ENCODE measurements around the gene ITGB2. TPM values are rescaled to one million over a fixed set of nuclear protein-coding genes. Genes with fewer than 3 reads are reported as not detected.

The ITGB2 gene
- total RNA-seq, 2 donors from 2014 or later, result 1.6 to 2.3 TPM

- no peak overlapping the region for H3K4me3 Mint-ChIP-seq
- H3K4me1 Mint-ChIP-seq, result peaks cover 4% of the 10 kb centered on the region
- no peak overlapping the region for H3K9ac ChIP-seq (ENCODE audit: extremely low read depth, low read length, poor library complexity, severe bottlenecking)
- H3K27me3 Mint-ChIP-seq (ENCODE audit: insufficient read depth), result no peaks in the 10 kb centered on the region
- H3K36me3 Mint-ChIP-seq (ENCODE audit: low read depth), result peaks cover 60% of the 10 kb centered on the region
- no peak for TF ChIP-seq CTCF (conservative IDR thresholded peaks at IDR 0.05)
- no peaks in the 10 kb centered on the region for H3K9me3 Mint-ChIP-seq
- no peak overlapping the region for H3K27ac Mint-ChIP-seq
- H3K9me3 ChIP-seq (ENCODE audit: control insufficient read depth, low read length), result no peaks in the 10 kb centered on the region
- H3K4me1 ChIP-seq (ENCODE audit: control insufficient read depth, insufficient read depth, low read length), result no peaks in the 10 kb centered on the region
- WGBS, 2 experiments (ENCODE audit: insufficient coverage in 1 of 2, insufficient read length in 1 of 2), result 94 to 95% methylated on average over 22 to 23 of the region's 23 CpGs
- no peak overlapping the region for H3K4me3 ChIP-seq (ENCODE audit: low read length)
- peaks cover 66% of the 10 kb centered on the region for H3K36me3 ChIP-seq (ENCODE audit: control insufficient read depth, insufficient read depth, low read length)
- no peak overlapping the region for H3K27ac ChIP-seq (ENCODE audit: low read depth, low read length)
- DNase-seq, result no peak
- H3K27me3 ChIP-seq (ENCODE audit: control insufficient read depth, insufficient read depth, low read length, poor library complexity, severe bottlenecking), result no peaks in the 10 kb centered on the region
Observed at GRCh38 chr21:44960141-44961092, 39.7 kb upstream of the ITGB2 start.

GRCh38 chr21:44959376-44960091 is 38.8 kb upstream of the ITGB2 start:
- no peak overlapping the region for H3K4me3 ChIP-seq (ENCODE audit: low read length)
- H3K9me3 ChIP-seq (ENCODE audit: control insufficient read depth, low read length), result no peaks in the 10 kb centered on the region
- DNase-seq, result no peak
- H3K4me1 Mint-ChIP-seq, result peaks cover 4% of the 10 kb centered on the region
- peak overlapping the region; percentile 85 for H3K27ac ChIP-seq (ENCODE audit: low read depth, low read length)
- H3K27me3 Mint-ChIP-seq (ENCODE audit: insufficient read depth), result no peaks in the 10 kb centered on the region
- no peak for TF ChIP-seq CTCF (conservative IDR thresholded peaks at IDR 0.05)
- no peaks in the 10 kb centered on the region for H3K4me1 ChIP-seq (ENCODE audit: control insufficient read depth, insufficient read depth, low read length)
- H3K27me3 ChIP-seq (ENCODE audit: control insufficient read depth, insufficient read depth, low read length, poor library complexity, severe bottlenecking), result no peaks in the 10 kb centered on the region
- peaks cover 63% of the 10 kb centered on the region for H3K36me3 ChIP-seq (ENCODE audit: control insufficient read depth, insufficient read depth, low read length)
- H3K9me3 Mint-ChIP-seq, result no peaks in the 10 kb centered on the region
- no peak overlapping the region for H3K9ac ChIP-seq (ENCODE audit: extremely low read depth, low read length, poor library complexity, severe bottlenecking)
- H3K36me3 Mint-ChIP-seq (ENCODE audit: low read depth), result peaks cover 58% of the 10 kb centered on the region
- 94 to 96% methylated on average over 13 to 26 of the region's 26 CpGs for WGBS, 2 experiments (ENCODE audit: insufficient coverage in 1 of 2, insufficient read length in 1 of 2)
- no peak overlapping the region for H3K27ac Mint-ChIP-seq
- no peak overlapping the region for H3K4me3 Mint-ChIP-seq

- TF ChIP-seq CTCF (conservative IDR thresholded peaks at IDR 0.05), result no peak
Observed at GRCh38 chr21:44958471-44959191, 37.9 kb upstream of the ITGB2 start.

More at GRCh38 chr21:44958471-44959191, 37.9 kb upstream of the ITGB2 start:
- Histone ChIP-seq H3K4me1 (ENCODE audit: control insufficient read depth, insufficient read depth, low read length) (no peaks in the 10 kb centered on the region), H3K9ac (ENCODE audit: extremely low read depth, low read length, poor library complexity, severe bottlenecking) (no peak overlapping the region), H3K4me3 (ENCODE audit: low read length) (no peak overlapping the region), H3K27ac (ENCODE audit: low read depth, low read length) (peak overlapping the region; percentile 85), H3K27me3 (ENCODE audit: control insufficient read depth, insufficient read depth, low read length, poor library complexity, severe bottlenecking) (no peaks in the 10 kb centered on the region), H3K9me3 (ENCODE audit: control insufficient read depth, low read length) (no peaks in the 10 kb centered on the region), H3K36me3 (ENCODE audit: control insufficient read depth, insufficient read depth, low read length) (peaks cover 56% of the 10 kb centered on the region)
- peaks cover 4% of the 10 kb centered on the region for H3K4me1 Mint-ChIP-seq
- no peak overlapping the region for H3K4me3 Mint-ChIP-seq
- H3K27me3 Mint-ChIP-seq (ENCODE audit: insufficient read depth), result no peaks in the 10 kb centered on the region
- 68 to 89% methylated on average over 15 to 28 of the region's 28 CpGs for WGBS, 2 experiments (ENCODE audit: insufficient coverage in 1 of 2, insufficient read length in 1 of 2)
- no peaks in the 10 kb centered on the region for H3K9me3 Mint-ChIP-seq
- no peak for DNase-seq
- H3K36me3 Mint-ChIP-seq (ENCODE audit: low read depth), result peaks cover 52% of the 10 kb centered on the region
- peak overlapping the region; percentile 85 for H3K27ac Mint-ChIP-seq
